ENCODE data around the gene ERC2. TPM values are rescaled to one million over a fixed set of nuclear protein-coding genes. Genes with fewer than 3 reads are reported as not detected.

ERC2 gene
- total and polyA plus RNA-seq, 2 of the 13 experiments (the other 11 are each of a cell fraction or from before 2014, with no cell fraction given), result 0.16 to 0.22 TPM

GRCh38 chr3:55558316-55558715, 910.0 kb downstream of the ERC2 start:
- ChIA-PET CTCF (ENCODE audit: low intra/inter-chr PET ratio, low total read pairs) (no interaction called here), POLR2A (no interaction called here)
- H3K27ac ChIP-seq (ENCODE audit: extremely low read length, insufficient read depth, low read length), result no peak overlapping the region
- no peaks in the 10 kb centered on the region for H3K27me3 ChIP-seq (ENCODE audit: control insufficient read depth in 1 of 2, insufficient read depth in 2 of 2, low read length in 2 of 2)
- ATAC-seq (no peak), DNase-seq (ENCODE audit: low spot score) (no peak), FAIRE-seq (no peak)
- intact Hi-C loops (cut with micrococcal nuclease; ENCODE audit: unreplicated experiment) (no loop called here), in situ Hi-C loops (cut with HindIII; ENCODE audit: extremely low pct_ligation_motif_present, low pct_unique_long_range_greater_than_20kb) (no loop called here)
- H3K4me3 ChIP-seq (replicated peaks in 1 of 3; ENCODE audit: insufficient read depth in 1 of 3, low read depth in 2 of 3, low read length in 3 of 3), result no peak overlapping the region
- no peak overlapping the region for H3K4me2 ChIP-seq (ENCODE audit: low read depth, low read length)
- no peak overlapping the region for H3K9ac ChIP-seq (ENCODE audit: insufficient read depth, low read depth, low read length)
- no peaks in the 10 kb centered on the region for H3K79me2 ChIP-seq (ENCODE audit: insufficient read depth, low read length)
- H2AFZ ChIP-seq (ENCODE audit: low read length), result no peak overlapping the region
- H4K20me1 ChIP-seq (ENCODE audit: insufficient read depth, low read length), result no peaks in the 10 kb centered on the region
- WGBS (ENCODE audit: low lambda C conversion rate), result 0% methylated on average over 1 of the region's 1 CpG
- H3K36me3 ChIP-seq (replicated peaks in 1 of 2; ENCODE audit: control insufficient read depth in 1 of 2, insufficient read depth in 2 of 2, low read length in 2 of 2), result no peaks in the 10 kb centered on the region
- no TSS peak for BruUV-seq (replicated peaks)
- no peaks in the 10 kb centered on the region for H3K9me3 ChIP-seq (ENCODE audit: low read length)
- H3K4me1 ChIP-seq (ENCODE audit: insufficient read depth, low read length), result no peaks in the 10 kb centered on the region
- TF ChIP-seq ZBTB49 (CRISPR knock-in tag; IDR thresholded peaks at IDR 0.05; ENCODE audit: borderline replicate concordance) (no peak), IKZF4 (CRISPR knock-in tag; IDR thresholded peaks at IDR 0.05; ENCODE audit: borderline replicate concordance, low read depth, not compliant biosample characterization) (no peak), ZNF296 (CRISPR knock-in tag; conservative IDR thresholded peaks at IDR 0.05) (no peak), REPIN1 (CRISPR knock-in tag; IDR thresholded peaks at IDR 0.05; ENCODE audit: borderline replicate concordance, low read depth) (no peak), TCF7 (IDR thresholded peaks at IDR 0.05; ENCODE audit: low read depth) (no peak)
- TF ChIP-seq, protein P1, sequence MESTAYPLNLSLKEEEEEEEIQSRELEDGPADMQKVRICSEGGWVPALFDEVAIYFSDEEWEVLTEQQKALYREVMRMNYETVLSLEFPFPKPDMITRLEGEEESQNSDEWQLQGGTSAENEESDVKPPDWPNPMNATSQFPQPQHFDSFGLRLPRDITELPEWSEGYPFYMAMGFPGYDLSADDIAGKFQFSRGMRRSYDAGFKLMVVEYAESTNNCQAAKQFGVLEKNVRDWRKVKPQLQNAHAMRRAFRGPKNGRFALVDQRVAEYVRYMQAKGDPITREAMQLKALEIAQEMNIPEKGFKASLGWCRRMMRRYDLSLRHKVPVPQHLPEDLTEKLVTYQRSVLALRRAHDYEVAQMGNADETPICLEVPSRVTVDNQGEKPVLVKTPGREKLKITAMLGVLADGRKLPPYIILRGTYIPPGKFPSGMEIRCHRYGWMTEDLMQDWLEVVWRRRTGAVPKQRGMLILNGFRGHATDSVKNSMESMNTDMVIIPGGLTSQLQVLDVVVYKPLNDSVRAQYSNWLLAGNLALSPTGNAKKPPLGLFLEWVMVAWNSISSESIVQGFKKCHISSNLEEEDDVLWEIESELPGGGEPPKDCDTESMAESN (CRISPR knock-in tag; conservative IDR thresholded peaks at IDR 0.05), result no peak
- TF ChIP-seq, protein P2, sequence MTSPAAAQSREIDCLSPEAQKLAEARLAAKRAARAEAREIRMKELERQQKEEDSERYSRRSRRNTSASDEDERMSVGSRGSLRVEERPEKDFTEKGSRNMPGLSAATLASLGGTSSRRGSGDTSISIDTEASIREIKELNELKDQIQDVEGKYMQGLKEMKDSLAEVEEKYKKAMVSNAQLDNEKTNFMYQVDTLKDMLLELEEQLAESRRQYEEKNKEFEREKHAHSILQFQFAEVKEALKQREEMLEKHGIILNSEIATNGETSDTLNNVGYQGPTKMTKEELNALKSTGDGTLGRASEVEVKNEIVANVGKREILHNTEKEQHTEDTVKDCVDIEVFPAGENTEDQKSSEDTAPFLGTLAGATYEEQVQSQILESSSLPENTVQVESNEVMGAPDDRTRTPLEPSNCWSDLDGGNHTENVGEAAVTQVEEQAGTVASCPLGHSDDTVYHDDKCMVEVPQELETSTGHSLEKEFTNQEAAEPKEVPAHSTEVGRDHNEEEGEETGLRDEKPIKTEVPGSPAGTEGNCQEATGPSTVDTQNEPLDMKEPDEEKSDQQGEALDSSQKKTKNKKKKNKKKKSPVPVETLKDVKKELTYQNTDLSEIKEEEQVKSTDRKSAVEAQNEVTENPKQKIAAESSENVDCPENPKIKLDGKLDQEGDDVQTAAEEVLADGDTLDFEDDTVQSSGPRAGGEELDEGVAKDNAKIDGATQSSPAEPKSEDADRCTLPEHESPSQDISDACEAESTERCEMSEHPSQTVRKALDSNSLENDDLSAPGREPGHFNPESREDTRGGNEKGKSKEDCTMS (CRISPR knock-in tag; conservative IDR thresholded peaks at IDR 0.05), result no peak
- TF ChIP-seq, protein P3, sequence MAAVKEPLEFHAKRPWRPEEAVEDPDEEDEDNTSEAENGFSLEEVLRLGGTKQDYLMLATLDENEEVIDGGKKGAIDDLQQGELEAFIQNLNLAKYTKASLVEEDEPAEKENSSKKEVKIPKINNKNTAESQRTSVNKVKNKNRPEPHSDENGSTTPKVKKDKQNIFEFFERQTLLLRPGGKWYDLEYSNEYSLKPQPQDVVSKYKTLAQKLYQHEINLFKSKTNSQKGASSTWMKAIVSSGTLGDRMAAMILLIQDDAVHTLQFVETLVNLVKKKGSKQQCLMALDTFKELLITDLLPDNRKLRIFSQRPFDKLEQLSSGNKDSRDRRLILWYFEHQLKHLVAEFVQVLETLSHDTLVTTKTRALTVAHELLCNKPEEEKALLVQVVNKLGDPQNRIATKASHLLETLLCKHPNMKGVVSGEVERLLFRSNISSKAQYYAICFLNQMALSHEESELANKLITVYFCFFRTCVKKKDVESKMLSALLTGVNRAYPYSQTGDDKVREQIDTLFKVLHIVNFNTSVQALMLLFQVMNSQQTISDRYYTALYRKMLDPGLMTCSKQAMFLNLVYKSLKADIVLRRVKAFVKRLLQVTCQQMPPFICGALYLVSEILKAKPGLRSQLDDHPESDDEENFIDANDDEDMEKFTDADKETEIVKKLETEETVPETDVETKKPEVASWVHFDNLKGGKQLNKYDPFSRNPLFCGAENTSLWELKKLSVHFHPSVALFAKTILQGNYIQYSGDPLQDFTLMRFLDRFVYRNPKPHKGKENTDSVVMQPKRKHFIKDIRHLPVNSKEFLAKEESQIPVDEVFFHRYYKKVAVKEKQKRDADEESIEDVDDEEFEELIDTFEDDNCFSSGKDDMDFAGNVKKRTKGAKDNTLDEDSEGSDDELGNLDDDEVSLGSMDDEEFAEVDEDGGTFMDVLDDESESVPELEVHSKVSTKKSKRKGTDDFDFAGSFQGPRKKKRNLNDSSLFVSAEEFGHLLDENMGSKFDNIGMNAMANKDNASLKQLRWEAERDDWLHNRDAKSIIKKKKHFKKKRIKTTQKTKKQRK (IDR thresholded peaks at IDR 0.05; ENCODE audit: low read length), result no peak
- TF ChIP-seq, protein P4, sequence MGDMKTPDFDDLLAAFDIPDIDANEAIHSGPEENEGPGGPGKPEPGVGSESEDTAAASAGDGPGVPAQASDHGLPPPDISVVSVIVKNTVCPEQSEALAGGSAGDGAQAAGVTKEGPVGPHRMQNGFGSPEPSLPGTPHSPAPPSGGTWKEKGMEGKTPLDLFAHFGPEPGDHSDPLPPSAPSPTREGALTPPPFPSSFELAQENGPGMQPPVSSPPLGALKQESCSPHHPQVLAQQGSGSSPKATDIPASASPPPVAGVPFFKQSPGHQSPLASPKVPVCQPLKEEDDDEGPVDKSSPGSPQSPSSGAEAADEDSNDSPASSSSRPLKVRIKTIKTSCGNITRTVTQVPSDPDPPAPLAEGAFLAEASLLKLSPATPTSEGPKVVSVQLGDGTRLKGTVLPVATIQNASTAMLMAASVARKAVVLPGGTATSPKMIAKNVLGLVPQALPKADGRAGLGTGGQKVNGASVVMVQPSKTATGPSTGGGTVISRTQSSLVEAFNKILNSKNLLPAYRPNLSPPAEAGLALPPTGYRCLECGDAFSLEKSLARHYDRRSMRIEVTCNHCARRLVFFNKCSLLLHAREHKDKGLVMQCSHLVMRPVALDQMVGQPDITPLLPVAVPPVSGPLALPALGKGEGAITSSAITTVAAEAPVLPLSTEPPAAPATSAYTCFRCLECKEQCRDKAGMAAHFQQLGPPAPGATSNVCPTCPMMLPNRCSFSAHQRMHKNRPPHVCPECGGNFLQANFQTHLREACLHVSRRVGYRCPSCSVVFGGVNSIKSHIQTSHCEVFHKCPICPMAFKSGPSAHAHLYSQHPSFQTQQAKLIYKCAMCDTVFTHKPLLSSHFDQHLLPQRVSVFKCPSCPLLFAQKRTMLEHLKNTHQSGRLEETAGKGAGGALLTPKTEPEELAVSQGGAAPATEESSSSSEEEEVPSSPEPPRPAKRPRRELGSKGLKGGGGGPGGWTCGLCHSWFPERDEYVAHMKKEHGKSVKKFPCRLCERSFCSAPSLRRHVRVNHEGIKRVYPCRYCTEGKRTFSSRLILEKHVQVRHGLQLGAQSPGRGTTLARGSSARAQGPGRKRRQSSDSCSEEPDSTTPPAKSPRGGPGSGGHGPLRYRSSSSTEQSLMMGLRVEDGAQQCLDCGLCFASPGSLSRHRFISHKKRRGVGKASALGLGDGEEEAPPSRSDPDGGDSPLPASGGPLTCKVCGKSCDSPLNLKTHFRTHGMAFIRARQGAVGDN (CRISPR knock-in tag; IDR thresholded peaks at IDR 0.05), result no peak
